Keratinocyte (primary cell): ENCODE data around the gene VIT. TPM values are rescaled to one million over a fixed set of nuclear protein-coding genes. Genes with fewer than 3 reads are reported as not detected.

Experiments used
- DNase-seq: peaks from one replicate; pipeline ENCODE4 v3.0.0-alpha.2; 2011; ENCODE audit warnings: low read depth, missing footprints, low spot score
- FAIRE-seq: peaks from 2 replicates; lab custom pipeline; 2011; peaks lifted over from hg19 to GRCh38; lab: Jason Lieb, UNC
- H2AFZ ChIP-seq: 2 replicates; pipeline ENCODE4 v1.6.0; 2012; ENCODE audit warnings: low read length, control low read depth, inconsistent platforms; ENCODE audit not compliant: control insufficient read depth
- H3K27ac ChIP-seq: 2 replicates; pipeline ENCODE4 v1.5.1; 2011; ENCODE audit warnings: low read length; ENCODE audit not compliant: control insufficient read depth, insufficient read depth
- H3K27me3 ChIP-seq: 3 replicates; pipeline ENCODE4 v1.6.0; 2011; ENCODE audit warnings: low read length; ENCODE audit not compliant: control insufficient read depth, insufficient read depth; ENCODE audit errors: extremely low read depth
- H3K36me3 ChIP-seq, 2 experiments: 2 replicates in 1 of 2; 3 replicates in 1 of 2; pipeline ENCODE4 v1.5.1; 2011; ENCODE audit warnings: low read length in 2 of 2, mild to moderate bottlenecking in 1 of 2; ENCODE audit not compliant: control insufficient read depth in 2 of 2, insufficient read depth in 2 of 2; ENCODE audit errors: extremely low read depth in 1 of 2
- H3K4me1 ChIP-seq: 3 replicates; pipeline ENCODE4 v1.5.1; 2011; ENCODE audit warnings: low read length; ENCODE audit not compliant: control insufficient read depth, insufficient read depth; ENCODE audit errors: extremely low read depth
- H3K4me2 ChIP-seq: 3 replicates; pipeline ENCODE4 v1.6.0; 2011; ENCODE audit warnings: low read depth, low read length; ENCODE audit not compliant: control insufficient read depth, insufficient read depth; ENCODE audit errors: extremely low read depth
- H3K4me3 ChIP-seq, 3 experiments: fragments of 200-600 bp in 1 of 3; sonication (generic) in 1 of 3; 2 replicates in 2 of 3; 3 replicates in 1 of 3; pipeline ENCODE4 v1.5.1; 2011 to 2016; ENCODE audit warnings: low read length in 3 of 3, mild to moderate bottlenecking in 3 of 3, control low read depth in 2 of 3, inconsistent platforms in 1 of 3, low read depth in 1 of 3, mixed read lengths in 1 of 3, mixed run types in 1 of 3, moderate library complexity in 1 of 3; ENCODE audit not compliant: control insufficient read depth in 2 of 3, insufficient read depth in 2 of 3; ENCODE audit errors: extremely low read depth in 1 of 3
- H3K79me2 ChIP-seq: 2 replicates; pipeline ENCODE4 v1.6.0; 2012; ENCODE audit warnings: low read length; ENCODE audit not compliant: control insufficient read depth, insufficient read depth
- H3K9ac ChIP-seq: 3 replicates; pipeline ENCODE4 v1.6.0; 2011; ENCODE audit warnings: low read length; ENCODE audit not compliant: control insufficient read depth, insufficient read depth; ENCODE audit errors: extremely low read depth
- H3K9me1 ChIP-seq: 3 replicates; pipeline ENCODE4 v1.6.0; 2011; ENCODE audit warnings: low read length; ENCODE audit not compliant: control insufficient read depth, insufficient read depth; ENCODE audit errors: extremely low read depth
- H3K9me3 ChIP-seq: 2 replicates; pipeline ENCODE4 v1.5.1; 2012; ENCODE audit warnings: low read depth, low read length; ENCODE audit not compliant: control insufficient read depth
- H4K20me1 ChIP-seq: 3 replicates; pipeline ENCODE4 v1.6.0; 2011; ENCODE audit warnings: low read length; ENCODE audit not compliant: control insufficient read depth, insufficient read depth; ENCODE audit errors: extremely low read depth
- EZH2 ChIP-seq: IDR thresholded peaks from one replicate; pipeline ENCODE4 v1.6.1; 2012; ENCODE audit warnings: inconsistent platforms, mild to moderate bottlenecking, low read length, moderate library complexity
- dilution Hi-C: fragments of 300-500 bp; cut with MboI; formaldehyde crosslinking; loops from one replicate; pipeline ENCODE4 v1.7.0; 2020; ENCODE audit warnings: low sequenced_read_pairs; ENCODE audit not compliant: extremely low pct_ligation_motif_present
- polyA plus RNA-seq, 5 experiments: library from polyadenylated mRNA; depleted of rRNA in 3 of 5; stranded (reverse) in 3 of 5; stranded (forward) in 1 of 5; unstranded in 1 of 5; fragments of >200 nt; gene quantifications; 1 replicate in 1 of 5; 2 replicates in 3 of 5; 3 replicates in 1 of 5; pipeline versions ENCODE4 v1.2.1 to v1.2.3, GENCODE V29; 2011 to 2012; ENCODE audit warnings: missing spikeins in 2 of 5, low read depth in 1 of 5, low replicate concordance in 1 of 5
- TF ChIP-seq, protein P1 (sequence below), 3 experiments: IDR thresholded peaks in 1 of 3; conservative IDR thresholded peaks in 1 of 3; optimal IDR thresholded peaks in 1 of 3; 2 replicates in 2 of 3; 3 replicates in 1 of 3; pipeline versions ENCODE3 to v1.5.1; 2011; ENCODE audit warnings: low read length in 3 of 3, mild to moderate bottlenecking in 3 of 3, moderate library complexity in 2 of 3, control low read depth in 1 of 3, inconsistent platforms in 1 of 3; ENCODE audit not compliant: insufficient read depth in 2 of 3; ENCODE audit errors: extremely low read depth in 1 of 3

VIT gene
- polyA plus RNA-seq, 1 donor (not counting 4 experiments of a cell fraction or from before 2014, with no cell fraction given), result 0.79 TPM

DNA sequence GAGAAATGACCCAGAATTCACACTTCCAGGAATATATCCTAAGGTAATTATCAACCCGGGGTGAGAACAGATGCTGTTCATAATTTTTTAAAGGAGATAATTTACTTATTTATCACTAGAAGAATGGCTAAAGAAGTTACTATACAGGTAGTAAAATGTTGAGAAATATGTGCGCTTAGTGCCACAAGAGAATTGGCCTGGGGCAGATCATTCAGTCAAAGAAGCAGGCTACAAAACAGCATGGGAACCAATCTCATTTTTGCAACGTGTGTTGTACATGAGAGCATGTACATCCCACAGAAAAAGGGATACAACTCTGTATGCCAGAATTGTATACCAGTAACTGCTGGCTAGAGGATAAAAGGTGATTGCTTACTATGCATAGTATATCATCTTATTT, 75.2 kb downstream of the VIT start:
- H3K4me2 ChIP-seq, result no peak overlapping the region
- H3K27ac ChIP-seq, result no peak overlapping the region
- H3K79me2 ChIP-seq, result no peaks in the 10 kb centered on the region
- no peaks in the 10 kb centered on the region for H3K9me1 ChIP-seq
- no peak for FAIRE-seq
- no peaks in the 10 kb centered on the region for H3K36me3 ChIP-seq
- no peaks in the 10 kb centered on the region for H3K9me3 ChIP-seq
- TF ChIP-seq EZH2, result no peak
- TF ChIP-seq, protein P1, sequence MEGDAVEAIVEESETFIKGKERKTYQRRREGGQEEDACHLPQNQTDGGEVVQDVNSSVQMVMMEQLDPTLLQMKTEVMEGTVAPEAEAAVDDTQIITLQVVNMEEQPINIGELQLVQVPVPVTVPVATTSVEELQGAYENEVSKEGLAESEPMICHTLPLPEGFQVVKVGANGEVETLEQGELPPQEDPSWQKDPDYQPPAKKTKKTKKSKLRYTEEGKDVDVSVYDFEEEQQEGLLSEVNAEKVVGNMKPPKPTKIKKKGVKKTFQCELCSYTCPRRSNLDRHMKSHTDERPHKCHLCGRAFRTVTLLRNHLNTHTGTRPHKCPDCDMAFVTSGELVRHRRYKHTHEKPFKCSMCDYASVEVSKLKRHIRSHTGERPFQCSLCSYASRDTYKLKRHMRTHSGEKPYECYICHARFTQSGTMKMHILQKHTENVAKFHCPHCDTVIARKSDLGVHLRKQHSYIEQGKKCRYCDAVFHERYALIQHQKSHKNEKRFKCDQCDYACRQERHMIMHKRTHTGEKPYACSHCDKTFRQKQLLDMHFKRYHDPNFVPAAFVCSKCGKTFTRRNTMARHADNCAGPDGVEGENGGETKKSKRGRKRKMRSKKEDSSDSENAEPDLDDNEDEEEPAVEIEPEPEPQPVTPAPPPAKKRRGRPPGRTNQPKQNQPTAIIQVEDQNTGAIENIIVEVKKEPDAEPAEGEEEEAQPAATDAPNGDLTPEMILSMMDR (optimal IDR thresholded peaks at IDR 0.05 in 1 of 3, IDR thresholded peaks at IDR 0.05 in 1 of 3, conservative IDR thresholded peaks at IDR 0.05 in 1 of 3; ENCODE audit: extremely low read depth in 1 of 3, insufficient read depth in 2 of 3, low read length in 3 of 3), result no peak
- no peak overlapping the region for H3K9ac ChIP-seq
- no peaks in the 10 kb centered on the region for H3K4me1 ChIP-seq
- H3K4me3 ChIP-seq, result no peak overlapping the region
- no peaks in the 10 kb centered on the region for H4K20me1 ChIP-seq
- H3K27me3 ChIP-seq, result no peaks in the 10 kb centered on the region
- H2AFZ ChIP-seq, result no peak overlapping the region
- no peak for DNase-seq
- dilution Hi-C loops, result no loop called here

DNA sequence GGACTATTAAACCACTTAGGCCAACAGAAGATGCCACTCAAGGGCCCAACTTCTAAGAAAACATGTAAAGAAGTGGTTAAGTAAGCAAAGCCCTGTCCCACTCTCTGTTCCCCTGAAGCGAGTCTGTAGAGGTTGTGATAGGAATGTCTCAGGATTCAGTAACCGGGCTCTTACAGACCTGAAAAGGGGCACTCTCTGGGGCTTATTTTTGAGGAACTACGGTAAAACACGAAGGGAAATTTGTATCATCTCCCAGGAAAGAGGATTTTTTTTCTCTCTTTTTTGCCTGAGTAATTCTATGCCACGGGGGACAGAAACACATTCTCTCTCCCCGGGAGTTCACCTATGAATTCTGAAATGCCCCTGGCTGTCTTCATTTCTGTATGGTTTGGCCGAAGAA, 77.4 kb downstream of the VIT start:
- dilution Hi-C loops, result no loop called here

More for the DNA sequence above, 77.4 kb downstream of the VIT start:
- Histone ChIP-seq H3K4me2 (no peak overlapping the region), H3K36me3 (no peaks in the 10 kb centered on the region), H3K4me1 (no peaks in the 10 kb centered on the region), H2AFZ (no peak overlapping the region), H3K27ac (no peak overlapping the region), H3K27me3 (no peaks in the 10 kb centered on the region), H3K4me3 (no peak overlapping the region), H4K20me1 (no peaks in the 10 kb centered on the region), H3K79me2 (no peaks in the 10 kb centered on the region), H3K9me3 (no peaks in the 10 kb centered on the region), H3K9me1 (no peaks in the 10 kb centered on the region), H3K9ac (no peak overlapping the region)
- FAIRE-seq, result no peak
- TF ChIP-seq EZH2, result no peak
- TF ChIP-seq, protein P1 (optimal IDR thresholded peaks at IDR 0.05 in 1 of 3, IDR thresholded peaks at IDR 0.05 in 1 of 3, conservative IDR thresholded peaks at IDR 0.05 in 1 of 3; ENCODE audit: extremely low read depth in 1 of 3, insufficient read depth in 2 of 3, low read length in 3 of 3), result no peak
- DNase-seq, result no peak
